ENCODE results near the gene OSBP2.

The OSBP2 gene

GRCh38 chr22:30865656-30866055 is 171.0 kb downstream of the OSBP2 start:
- TF ChIP-seq CTCF (IDR thresholded peaks at IDR 0.05; ENCODE audit: control insufficient read depth, insufficient read depth, low read depth, low read length, missing control alignments), result no peak
- no peak overlapping the region for H3K4me3 ChIP-seq (ENCODE audit: control insufficient read depth, low read depth, low read length)
- no peak for DNase-seq (ENCODE audit: low read depth)

- DNase-seq (ENCODE audit: low read depth), result no peak
- no peak for TF ChIP-seq CTCF (IDR thresholded peaks at IDR 0.05; ENCODE audit: control insufficient read depth, insufficient read depth, low read depth, low read length, missing control alignments)
Measured at GRCh38 chr22:30866216-30866615, 171.5 kb downstream of the OSBP2 start.

GRCh38 chr22:30866811-30867271 is 172.2 kb downstream of the OSBP2 start:
- no peak overlapping the region for H3K4me3 ChIP-seq (ENCODE audit: control insufficient read depth, low read depth, low read length)
- no peak for DNase-seq (ENCODE audit: low read depth)
- no peak for TF ChIP-seq CTCF (IDR thresholded peaks at IDR 0.05; ENCODE audit: control insufficient read depth, insufficient read depth, low read depth, low read length, missing control alignments)

More at GRCh38 chr22:30866216-30866615, 171.5 kb downstream of the OSBP2 start:
- no peak overlapping the region for H3K4me3 ChIP-seq (ENCODE audit: control insufficient read depth, low read depth, low read length)

- DNase-seq (ENCODE audit: low read depth), result no peak
- H3K4me3 ChIP-seq (ENCODE audit: control insufficient read depth, low read depth, low read length), result no peak overlapping the region
- no peak for TF ChIP-seq CTCF (IDR thresholded peaks at IDR 0.05; ENCODE audit: control insufficient read depth, insufficient read depth, low read depth, low read length, missing control alignments)
Measured at GRCh38 chr22:30867746-30868662, 173.3 kb downstream of the OSBP2 start.

- no peak overlapping the region for H3K4me3 ChIP-seq (ENCODE audit: control insufficient read depth, low read depth, low read length)
- TF ChIP-seq CTCF (IDR thresholded peaks at IDR 0.05; ENCODE audit: control insufficient read depth, insufficient read depth, low read depth, low read length, missing control alignments), result no peak
- DNase-seq (ENCODE audit: low read depth), result no peak
Measured at GRCh38 chr22:30868663-30869385, 174.2 kb downstream of the OSBP2 start.

- no peak for DNase-seq (ENCODE audit: low read depth)
- H3K4me3 ChIP-seq (ENCODE audit: control insufficient read depth, low read depth, low read length), result no peak overlapping the region
- no peak for TF ChIP-seq CTCF (IDR thresholded peaks at IDR 0.05; ENCODE audit: control insufficient read depth, insufficient read depth, low read depth, low read length, missing control alignments)
Measured at GRCh38 chr22:30869667-30870395, 175.2 kb downstream of the OSBP2 start.
